NCI-H2171 (cell line): Measurements from ENCODE around the gene LRRC3C.
"Not testable (repeated sequence)": the region's sequence is repeated elsewhere in the genome, so short reads cannot be mapped to it uniquely, and the experiment has no call there.

Source experiments
- DNase-seq: peaks from one replicate; lab custom pipeline; 2025; lab: John Stamatoyannopoulos, UW

Gene LRRC3C

DNA sequence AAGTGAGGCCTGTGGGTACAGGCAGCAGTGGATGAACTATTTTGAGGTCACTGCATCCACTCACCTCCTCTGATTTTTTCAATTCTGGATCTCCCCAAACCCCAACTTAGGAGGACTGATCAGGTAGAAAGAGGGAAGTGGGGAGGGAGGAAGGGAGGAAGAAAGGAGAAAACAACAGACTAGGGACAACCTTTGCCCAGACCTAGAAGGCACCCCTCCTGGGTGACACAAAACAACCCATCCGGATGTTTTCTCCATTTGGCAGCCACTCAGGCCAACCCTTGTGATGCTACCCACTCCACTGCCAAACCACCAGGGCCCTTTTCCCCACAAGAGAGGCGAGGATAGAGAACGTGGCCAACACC is 2.9 kb upstream of the LRRC3C start:
- no peak for DNase-seq

DNA sequence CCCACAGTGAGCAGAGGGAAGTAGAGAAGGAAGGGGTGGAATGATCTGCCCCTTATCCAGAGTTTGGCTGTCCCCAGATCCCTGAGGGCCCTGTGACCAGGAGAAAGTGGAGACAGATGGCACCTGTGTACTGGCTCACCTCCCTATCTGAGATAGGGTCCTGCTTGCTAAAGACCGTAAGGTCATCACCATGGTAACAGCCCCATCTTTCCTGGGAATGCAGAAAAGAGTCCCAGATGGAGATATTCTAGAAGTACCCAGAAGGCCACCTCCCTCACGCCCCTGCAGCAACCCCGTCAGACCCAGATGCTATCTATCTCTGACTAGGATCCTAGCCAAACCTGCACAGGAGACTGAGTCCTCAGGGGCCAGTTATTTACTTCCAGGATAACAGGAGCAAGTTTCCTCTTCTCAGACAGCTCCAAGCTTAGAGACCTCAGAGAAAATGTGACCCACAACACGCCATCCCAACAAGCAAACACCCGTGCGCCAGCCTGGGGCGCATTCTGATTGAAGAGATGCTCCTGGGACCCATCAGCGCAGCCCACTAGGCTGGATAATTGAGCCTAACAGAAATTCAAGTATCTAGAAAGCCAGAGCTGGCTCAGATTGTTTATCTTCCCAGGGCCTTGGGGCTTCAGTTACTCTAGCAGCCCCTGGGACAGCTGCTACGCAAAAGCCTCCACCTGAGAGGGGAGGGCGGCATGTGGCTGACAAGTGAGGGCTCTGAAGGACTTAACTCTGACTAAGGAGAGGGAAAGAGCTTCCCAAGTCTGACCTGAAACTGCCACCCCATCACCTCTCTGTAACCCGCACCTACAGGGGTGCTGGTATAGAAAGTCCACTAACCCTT is 2.0 kb upstream of the LRRC3C start:
- DNase-seq: peak; percentile 78

DNA sequence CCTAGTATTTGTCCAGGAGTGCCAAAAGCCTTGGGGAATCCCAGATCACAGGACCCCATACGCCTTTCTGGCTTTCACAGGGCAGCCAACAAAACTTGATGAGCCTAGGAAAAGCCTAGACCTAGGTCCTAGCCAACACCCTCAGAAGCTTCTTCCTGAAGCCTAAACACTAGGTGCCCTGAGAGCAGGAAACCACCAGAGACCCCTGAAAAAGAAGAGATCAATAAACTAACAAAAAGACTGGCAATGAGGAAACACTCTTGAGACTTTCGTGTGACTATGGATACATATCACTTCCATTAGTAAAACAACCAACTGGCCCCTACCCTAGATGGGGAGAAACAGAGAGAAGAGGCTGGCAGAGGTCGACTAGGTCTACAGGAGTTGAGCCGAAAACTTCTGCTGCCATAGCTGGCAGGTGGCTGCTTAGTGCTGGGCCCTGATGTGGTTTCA is 1.4 kb upstream of the LRRC3C start:
- DNase-seq: no peak

DNA sequence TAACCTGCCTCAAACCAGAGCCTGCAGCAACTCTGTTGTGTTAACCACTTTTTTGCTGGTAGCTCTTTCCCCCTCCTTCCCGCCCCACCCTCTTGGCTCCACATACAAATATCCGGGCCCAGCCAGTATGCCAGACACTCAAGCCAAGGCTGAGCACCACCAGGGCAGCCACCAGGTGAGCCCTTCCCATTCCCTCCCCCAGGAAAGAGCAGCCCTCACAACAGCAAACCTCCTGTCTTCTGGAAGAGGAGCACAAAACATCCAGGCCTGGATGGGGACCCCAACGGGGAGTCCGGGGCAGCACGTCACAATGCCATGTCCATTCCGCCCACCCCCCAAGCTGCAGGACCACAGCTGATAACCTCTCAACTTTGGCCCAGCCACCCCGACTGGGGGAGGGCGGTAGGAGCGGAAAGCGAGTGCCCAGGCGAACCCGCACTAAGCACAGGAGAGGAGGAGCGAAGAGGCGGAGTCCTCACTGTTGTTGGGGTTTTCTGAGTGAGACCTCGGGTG is 888 bp upstream of the LRRC3C start:
- no peak for DNase-seq

DNA sequence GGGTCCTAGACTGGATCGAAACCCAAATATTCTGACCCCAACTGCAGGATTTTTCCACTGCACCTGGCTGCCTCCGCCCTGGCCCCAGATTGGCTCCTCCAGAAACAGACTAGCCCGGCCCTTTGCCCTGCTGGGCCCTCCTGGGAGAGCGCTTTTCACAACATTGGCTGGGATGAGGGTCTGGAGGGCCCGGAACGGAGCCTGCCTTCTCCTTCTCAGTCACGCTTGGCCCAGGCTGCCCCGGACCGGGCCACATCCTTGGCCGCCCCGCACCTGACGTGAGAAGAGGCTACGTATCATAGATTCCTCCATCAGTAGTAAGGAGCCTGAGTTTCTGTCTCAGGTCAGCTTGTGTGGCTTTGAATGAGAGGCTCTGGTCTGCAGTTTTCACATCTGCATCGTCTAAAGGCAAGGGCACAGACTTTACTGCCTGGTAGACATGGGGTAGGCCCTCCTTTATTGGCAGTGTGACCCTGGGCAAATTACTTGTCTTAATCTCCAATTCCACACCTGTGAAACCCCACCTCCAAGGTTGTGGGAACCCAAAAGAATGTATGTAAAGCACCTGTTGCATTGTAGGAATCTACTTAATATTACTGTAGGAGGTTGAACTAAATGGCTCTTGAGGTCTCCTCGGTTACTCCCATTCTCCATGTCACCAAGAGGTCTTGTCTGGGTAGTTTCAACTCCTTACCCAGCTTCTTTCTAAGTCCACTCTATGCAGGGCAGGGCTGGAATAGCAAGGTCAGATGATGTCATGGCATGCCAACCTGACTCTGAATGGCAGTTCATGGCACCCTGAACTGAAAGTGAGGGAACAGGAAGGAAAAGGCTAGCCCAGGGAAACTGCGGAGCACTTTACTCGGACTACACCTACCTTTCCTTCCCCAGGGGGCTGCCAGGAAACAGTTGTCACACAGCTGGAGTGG is 661 bp downstream of the LRRC3C start:
- DNase-seq: no peak

DNA sequence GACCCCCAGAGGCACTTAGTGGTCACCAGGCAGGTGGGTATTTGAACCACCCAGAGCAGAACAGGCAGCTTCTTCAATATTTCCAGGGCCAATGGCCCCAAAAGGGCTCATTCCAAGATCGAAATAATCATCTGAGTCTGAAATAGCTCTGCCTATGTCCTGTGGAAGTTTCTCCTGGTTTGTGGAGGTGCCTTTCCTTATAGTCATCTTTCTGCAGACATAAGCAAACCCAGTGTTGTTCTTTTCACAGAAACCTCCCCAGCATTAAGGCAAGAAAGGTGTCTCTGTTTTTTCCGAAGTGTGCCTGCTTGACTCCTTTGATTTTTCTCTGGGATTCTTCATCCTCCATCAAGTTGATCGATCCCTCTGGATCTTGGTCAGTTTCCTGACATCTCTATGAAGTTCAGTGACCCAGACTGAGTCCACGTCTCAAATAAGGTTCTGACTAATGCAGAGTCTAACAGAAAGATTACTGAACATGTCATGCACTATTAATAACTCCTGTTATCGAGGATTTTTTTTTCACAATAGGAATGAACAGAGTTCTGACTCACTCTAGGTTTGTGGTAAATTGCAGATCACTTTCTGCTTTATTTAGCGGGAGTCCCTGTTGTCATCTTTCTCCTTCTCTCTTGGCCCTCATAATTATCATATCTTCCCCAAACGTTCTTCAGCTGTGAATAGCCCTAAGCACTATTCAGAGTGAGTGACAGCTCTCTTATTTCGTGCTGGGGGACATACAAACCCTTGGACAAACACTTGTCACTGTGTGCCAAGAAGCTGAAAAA is 1.5 kb downstream of the LRRC3C start:
- DNase-seq: no peak

DNA sequence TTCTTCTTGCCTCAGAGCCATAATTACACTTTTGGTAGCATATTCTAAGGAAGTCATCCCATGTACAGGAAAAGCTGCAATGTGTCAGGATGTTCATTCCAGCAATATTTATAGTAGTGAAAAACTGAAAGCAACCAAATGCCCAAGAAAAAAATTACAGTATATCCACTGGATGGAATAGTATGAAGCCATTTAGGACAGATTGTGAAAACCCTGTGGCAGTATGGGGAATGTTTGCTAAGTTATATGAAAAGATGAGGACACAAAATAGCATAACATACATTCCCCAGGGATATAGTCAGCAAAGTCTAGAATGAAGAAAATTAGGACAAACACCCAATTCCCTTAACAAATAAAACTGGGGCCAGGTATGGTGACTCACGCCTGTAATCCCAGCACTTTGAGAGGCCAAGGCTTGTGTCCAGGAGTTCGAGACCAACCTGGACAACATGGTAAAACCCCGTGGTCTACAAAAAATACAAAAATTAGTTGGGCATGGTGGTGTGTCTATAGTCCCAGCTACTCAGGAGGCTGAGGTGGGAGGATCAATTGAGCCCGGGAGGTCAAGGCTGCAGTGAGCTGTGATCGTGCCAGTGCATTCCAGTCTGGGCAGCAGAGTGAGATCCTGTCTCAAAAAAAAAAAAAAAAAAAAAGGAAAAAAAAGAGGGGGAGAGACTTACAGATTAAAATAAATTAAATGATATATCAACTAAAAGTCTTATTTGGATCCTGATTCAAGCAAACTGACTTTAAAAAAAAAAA is 2.3 kb downstream of the LRRC3C start:
- DNase-seq: no peak

DNA sequence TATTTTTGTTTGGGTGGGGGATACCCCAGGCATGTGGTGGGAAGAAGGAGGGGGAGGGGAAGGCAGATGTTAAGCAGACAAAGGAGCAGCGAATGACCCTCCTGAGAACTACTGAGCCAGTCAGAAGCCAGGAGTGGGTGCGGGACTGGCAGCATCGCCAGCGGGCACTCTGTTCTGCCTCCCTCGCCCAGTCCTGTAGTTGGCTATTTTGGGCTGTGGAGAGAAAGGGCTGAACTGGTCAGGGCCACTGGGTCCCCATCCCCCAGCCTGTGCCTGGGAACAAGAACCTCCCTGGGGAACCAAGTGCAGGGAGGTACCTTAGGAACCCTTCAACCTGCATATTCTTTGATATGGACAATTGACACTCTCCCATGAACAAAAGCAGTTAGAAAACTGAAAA is 6.4 kb downstream of the LRRC3C start:
- no peak for DNase-seq

DNA sequence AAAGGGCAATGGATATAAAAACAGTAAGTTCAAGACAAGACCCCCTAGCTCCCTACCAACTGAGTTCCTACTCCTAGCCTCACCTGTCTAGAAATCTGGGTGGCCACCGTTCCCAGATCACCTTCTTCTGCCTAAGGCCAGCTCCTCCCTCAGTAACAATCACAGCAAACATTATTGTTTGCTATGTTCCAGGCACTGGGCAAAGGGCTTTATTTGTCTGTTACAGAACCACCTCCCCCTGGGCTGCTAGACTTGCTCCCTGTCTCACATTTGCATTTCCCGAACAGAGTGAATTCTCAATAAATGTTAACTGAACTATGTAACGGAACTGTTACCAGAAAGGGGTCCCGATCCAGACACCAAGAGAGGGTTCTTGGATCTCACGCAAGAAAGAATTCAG is 6.8 kb downstream of the LRRC3C start:
- DNase-seq: no peak

DNA sequence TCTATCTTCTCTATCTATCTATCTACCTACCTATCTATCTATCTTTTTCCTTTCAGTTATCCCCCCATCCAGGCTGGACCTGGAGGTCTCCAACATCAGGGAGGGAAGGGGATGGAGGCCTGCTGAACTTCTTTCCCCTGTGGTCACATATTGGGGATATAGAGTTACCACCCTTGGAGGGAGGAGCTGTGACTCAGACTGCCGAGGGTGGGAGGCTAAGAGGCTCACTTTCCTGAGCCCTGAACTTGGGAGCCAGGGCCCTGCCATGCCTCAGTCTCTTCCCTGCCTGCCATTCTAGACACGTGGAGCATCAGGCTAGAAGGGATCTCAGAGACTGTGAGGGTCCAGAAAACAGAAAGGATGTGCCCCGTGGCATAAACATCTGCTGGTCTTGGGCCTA is 8.4 kb downstream of the LRRC3C start:
- no peak for DNase-seq

DNA sequence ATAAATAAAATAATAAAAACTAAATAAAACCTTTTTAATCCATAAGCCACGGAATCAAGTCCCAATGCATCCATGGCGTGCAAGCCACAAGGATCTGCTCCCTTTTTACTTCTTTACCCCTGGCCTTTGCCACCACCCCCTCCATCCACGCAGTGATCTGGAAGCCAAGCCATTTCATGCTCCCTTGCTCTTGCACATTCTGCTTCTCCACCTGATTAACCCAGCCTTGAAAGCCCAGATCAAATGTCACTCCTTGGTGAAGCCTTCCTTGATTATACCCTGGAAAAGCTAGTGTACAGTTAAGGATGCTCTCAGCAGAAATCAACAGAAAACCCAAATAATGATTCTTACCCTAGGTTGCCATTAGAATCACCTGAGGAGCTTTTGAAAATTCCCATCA is 9.9 kb downstream of the LRRC3C start:
- DNase-seq: peak; percentile 76

DNA sequence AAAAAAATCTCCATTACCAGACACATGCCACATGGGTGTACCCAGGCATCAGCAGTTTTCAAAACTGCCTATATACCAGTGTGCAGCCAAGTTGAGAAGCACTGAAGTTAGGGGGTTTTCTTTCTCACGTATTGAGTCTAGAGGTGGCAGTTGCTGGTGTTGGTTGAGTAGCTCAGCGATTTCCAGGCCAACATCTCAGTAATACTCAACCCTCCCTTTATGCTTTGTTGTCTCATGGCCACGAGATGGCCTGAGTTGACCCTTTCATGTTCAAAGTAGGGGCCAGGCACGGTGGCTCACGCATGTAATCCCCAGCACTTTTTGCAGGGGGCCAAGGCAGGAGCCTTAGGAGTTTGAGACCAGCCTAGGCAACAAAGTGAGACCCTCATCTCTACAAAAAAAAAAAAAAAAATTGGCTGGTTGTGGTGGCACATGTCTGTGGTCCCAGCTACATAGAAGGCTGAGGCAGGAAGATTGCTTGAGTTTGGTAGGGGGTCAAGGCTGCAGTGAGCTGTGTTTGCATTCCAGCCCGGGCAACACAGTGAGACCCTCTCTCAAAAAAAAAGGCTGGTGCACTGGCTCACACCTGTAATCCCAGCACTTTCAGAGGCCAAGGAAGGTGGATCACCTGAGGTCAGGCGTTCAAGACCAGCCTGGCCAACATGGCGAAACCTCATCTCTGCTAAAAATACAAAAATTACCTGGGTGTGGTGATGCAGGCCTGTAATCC is 10.8 kb downstream of the LRRC3C start:
- DNase-seq: no peak

DNA sequence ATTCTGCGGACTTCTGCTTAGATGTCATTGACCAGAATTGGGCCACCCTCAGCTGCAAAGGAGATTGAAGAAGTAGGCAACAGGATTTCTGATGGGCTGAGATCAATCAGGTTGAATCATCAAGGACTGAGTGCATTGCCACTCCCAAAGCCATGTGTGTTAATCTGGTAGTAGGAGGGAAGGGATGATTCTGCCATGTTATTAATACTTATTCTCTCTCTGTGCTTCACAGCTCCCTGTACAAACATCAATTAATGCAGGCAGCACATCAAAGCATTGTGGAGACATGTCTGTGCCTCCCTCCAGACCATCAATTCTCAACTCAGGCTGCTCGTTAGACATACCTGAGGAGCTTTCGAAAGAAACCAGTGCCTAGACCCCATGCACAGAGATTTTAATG is 11.6 kb downstream of the LRRC3C start:
- DNase-seq: no peak

DNA sequence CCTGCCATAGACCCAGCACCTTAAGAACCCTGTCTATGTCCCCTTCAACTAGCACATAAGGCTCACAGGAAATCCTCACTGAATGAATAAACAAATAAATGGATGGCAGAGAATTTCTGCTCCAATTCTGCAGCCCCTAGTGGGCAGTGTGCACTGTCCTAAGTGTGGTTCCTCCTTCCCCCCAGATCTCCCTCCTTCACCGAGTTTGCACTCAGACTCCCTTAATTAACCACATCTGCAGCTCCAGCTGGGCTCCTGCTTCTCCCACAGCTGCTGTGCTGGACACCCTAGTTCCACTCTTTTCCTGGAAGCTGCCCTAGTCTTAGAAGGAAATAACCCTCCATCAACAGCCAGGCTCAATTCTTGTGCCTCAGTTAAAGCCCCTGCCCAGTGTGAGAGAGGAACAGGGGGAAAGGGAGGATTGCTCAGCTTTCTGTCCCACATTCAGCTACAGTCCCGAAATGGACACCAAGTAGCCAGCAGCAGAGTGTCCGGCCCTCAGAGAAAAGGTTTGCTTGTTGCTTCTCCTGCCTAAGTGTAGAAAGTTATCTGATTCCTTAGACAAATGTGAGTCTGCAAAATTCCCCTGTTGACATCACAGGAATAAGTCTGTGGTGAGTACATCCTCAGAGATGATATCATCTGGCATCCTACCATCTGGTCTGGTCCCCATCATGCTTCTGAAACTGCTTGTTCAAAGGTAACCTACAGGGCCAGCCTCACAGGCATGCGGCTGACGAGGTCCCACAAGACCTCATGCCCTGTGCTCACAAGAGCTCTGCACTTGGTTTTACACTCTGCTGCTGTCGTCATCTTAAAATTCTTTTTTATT is 12.3 kb downstream of the LRRC3C start:
- DNase-seq: peak; percentile 57

DNA sequence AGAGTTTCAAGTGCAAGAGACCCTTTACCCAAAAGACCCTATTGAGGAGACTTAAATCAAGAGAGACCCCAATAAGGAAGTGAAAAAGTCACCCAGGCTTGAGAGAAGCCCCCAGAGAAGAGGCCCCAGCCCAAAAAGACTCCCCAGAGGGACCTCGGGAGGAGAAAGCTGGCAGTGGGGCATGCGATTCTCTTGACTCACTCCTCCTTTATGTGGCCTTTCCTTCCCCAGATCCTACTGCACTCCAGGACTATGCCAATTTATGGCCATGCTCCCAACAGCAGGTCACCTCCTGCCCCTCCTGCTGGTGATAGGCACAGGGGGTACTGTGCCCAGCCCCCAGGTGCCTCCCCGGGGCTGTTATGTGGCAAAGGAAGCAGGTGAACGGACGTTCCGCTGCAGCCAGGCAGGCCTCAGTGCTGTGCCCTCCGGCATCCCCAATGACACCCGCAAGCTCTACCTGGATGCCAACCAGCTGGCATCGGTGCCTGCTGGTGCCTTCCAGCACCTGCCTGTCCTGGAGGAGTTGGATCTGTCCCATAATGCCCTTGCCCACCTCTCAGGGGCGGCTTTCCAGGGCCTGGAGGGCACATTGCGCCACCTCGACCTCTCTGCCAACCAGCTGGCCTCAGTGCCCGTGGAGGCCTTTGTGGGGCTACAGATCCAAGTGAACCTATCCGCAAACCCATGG is 16.3 kb downstream of the LRRC3C start:
- DNase-seq: no peak

DNA sequence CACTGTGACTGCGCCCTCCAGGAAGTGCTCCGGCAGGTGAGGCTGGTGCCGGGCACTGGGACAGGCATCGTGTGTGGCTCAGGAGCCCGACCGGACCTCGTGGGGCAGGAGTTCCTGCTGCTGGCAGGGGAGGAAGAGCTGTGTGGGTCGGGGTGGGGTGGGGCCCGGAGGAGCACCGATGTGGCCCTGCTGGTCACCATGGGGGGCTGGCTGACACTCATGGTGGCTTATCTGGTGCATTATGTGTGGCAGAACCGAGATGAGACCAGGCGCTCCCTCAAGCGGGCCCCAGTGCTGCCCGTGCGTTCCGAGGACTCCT is 16.8 kb downstream of the LRRC3C start:
- DNase-seq: no peak

DNA sequence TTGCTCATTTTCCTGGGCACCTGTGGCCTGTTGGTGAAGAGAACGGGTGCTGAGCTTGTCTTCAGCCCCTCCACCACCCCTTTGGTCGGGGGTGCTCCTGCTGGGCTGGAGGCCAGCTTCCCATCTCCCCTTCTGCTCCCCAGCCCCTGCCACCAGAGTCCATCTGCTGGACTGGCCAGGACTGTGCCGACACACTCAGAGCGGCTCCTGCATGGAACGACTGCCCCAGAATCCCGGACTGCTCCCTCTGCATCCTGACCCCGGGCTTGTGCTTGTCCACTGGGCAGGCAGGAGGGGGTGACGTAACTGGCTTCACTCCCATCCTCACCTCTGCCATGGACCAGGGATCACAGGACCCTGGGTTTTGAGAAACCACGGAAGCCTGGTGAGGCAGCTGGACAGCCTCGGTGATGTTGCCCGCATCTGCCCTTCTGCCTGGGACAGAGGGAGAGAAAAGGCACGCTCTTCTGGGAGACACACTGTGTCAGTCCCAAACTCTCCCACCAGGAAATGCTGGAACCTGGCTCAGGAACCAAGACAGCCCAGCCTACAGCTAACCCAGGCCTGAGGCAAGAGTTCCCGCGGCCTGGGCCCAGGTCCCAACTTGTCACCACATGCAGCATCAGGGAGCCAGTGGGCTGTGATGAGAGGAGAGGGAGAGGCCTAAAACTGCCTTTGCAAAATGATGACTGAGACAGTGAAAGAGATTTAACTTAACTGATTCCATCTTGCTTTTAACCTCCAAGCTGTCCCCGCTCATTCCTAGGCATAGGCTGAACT is 19.2 kb downstream of the LRRC3C start:
- no peak for DNase-seq

DNA sequence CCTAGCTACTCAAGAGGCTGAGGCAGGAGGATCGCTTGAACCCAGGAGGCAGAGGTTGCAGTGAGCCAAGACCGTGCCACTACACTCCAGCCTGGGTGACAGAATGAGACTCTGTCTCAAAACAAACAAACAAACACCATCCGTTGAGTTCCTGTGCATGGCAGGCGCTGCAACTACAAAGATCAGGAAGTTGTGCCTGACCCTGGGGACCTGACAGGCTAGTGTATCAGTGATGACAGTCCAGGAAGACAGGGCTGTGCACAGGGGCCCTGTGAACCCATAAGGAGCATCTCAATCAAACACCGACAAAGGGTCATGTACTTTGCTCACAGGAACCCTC is 20.9 kb downstream of the LRRC3C start:
- not testable (repeated sequence) for DNase-seq

DNA sequence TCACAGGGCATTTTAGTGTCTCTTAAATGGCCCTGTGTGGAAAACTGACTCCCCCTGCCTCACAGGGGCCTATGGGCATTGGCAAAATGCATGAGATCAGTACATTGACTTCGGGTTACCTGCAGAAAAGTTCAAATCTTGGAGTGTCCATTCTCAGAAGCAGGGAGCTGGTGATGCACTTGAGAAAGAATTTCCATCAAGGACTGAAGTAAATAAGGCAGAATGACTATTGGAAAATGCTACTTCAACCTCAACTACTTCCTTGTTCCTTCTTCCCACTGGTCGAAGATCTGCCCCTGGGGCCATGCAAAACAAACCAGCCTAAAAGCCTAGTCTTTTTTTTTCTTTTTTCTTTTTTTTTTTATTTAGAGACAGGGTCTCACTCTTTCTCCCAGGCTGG is 21.5 kb downstream of the LRRC3C start:
- no peak for DNase-seq
